Measurements from ENCODE around the gene TXNRD2. TPM values are rescaled to one million over a fixed set of nuclear protein-coding genes. Genes with fewer than 3 reads are reported as not detected.

The TXNRD2 gene
- total RNA-seq, 2 experiments from 2014 or later: 22.9 to 23.6 TPM

DNA sequence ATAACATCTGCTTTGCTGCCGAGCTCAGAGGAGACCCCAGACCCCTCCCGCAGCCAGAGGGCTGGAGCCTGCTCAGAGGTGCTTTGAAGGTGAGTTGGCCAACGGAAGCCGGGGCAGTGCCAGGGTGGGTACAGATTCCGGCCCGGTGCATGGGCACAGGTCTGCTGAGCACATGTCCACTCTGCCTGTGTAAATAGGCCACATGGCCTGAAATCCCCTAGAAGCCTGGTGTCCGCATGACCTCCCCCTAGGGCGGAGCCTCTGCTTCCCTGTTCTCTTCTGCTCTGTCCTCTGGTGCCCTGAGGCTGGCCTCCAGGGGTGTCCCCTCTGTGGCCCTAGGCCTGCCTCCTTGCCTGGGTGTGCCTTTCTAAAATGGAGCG lies 19.6 kb upstream of the TXNRD2 start:
- Mint-ChIP-seq H3K27me3 (ENCODE audit: low read depth) (no peaks in the 10 kb centered on the region), H3K4me3 (no peak overlapping the region), H3K27ac (no peak overlapping the region), H3K36me3 (ENCODE audit: low read depth) (peaks cover 6% of the 10 kb centered on the region), H3K4me1 (ENCODE audit: low read depth) (peaks cover 6% of the 10 kb centered on the region), H3K9me3 (no peaks in the 10 kb centered on the region)
- no peak for DNase-seq
- CTCF ChIA-PET: no interaction called here
- intact Hi-C loops (cut with micrococcal nuclease): no loop called here

DNA sequence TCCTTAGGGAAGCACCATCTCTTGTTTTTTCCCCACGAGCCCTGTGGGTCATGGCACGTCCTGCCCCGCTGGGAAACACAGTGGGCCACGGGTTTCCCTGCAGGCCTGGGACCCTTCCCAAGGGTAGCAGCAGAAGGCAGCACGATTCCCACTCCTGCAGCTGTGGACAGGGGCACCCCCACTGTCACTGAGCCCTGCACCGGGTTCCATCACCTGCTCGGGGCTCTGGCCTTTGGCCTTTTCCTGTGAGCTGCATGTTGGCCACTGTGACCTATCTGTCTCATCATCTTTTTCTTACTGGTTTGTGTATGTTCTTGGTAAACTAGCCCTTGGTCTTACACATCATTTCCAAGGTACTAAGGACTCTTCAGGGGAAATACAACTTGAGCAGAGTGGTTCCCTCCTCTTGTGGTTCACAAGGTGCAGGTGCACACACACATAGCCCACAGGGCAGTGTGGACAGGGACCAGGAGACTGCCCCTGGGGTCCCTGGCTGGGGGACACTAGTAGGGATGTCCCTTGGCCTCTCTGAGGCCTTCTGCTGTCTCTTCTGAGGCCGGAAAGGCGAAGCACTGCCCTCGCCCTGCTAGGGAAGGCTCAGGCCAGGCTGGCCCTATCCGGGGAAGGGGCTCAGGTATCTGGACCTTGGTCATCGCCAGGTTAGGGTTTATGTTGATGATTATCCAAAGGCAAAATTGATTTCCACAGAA lies 19.0 kb upstream of the TXNRD2 start:
- DNase-seq: no peak
- Mint-ChIP-seq H3K4me1 (ENCODE audit: low read depth) (peaks cover 8% of the 10 kb centered on the region), H3K36me3 (ENCODE audit: low read depth) (peaks cover 3% of the 10 kb centered on the region), H3K27me3 (ENCODE audit: low read depth) (no peaks in the 10 kb centered on the region), H3K27ac (no peak overlapping the region), H3K4me3 (no peak overlapping the region), H3K9me3 (no peaks in the 10 kb centered on the region)
- CTCF ChIA-PET: no interaction called here
- intact Hi-C loops (cut with micrococcal nuclease): no loop called here

DNA sequence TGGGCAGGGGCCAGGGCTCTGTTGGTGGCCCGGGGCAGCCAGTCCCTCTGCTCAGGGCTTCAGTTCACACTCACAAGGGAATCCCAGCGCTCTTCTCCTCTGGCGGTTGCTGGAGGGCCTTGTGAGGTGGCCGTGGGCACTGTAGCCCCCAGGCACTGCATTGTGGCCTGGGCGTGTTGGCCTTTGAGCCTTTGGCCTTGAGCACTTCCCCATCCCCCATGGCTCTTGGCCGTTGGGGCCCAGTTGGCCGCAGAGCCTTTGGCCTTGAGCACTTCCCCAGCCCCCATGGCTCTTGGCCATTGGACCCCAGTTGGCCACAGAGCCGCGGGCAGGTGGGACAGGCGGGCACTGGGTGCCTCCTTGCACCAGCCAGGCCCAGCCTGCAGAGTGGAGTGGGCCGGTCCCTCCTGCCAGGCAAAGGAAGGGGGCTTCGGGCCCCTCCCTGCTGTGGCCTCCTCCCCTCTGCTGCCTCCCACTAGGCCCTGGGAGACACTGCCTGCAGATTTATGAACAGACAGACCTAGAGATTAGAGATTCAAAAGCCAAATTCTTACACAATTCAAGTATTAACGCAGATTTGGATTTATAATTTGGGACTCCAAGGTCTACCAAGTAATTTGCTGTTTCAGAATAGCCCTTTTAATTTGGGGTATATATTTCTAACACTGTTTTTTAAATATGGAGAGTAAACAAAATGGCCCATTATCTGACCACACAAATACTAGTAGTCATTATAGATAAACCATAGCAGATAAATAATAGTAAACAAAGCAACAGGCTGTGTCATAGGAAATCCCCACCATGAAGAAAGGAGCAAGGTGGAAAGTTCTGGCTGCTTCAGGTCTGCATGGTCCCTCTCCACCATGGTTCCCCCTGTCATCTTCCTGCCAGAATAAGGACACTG lies 18.2 kb upstream of the TXNRD2 start:
- Mint-ChIP-seq H3K9me3 (no peaks in the 10 kb centered on the region), H3K4me3 (no peak overlapping the region), H3K27ac (no peak overlapping the region), H3K36me3 (ENCODE audit: low read depth) (peaks cover 3% of the 10 kb centered on the region), H3K27me3 (ENCODE audit: low read depth) (no peaks in the 10 kb centered on the region), H3K4me1 (ENCODE audit: low read depth) (peaks cover 12% of the 10 kb centered on the region)
- CTCF ChIA-PET: interaction anchor here (1.1 kb wide), 1 partner anchor 11 kb away, joined by 5 read pairs; no protein-coding TSS in a partner anchor
- intact Hi-C loops (cut with micrococcal nuclease): no loop called here
- no peak for DNase-seq

DNA sequence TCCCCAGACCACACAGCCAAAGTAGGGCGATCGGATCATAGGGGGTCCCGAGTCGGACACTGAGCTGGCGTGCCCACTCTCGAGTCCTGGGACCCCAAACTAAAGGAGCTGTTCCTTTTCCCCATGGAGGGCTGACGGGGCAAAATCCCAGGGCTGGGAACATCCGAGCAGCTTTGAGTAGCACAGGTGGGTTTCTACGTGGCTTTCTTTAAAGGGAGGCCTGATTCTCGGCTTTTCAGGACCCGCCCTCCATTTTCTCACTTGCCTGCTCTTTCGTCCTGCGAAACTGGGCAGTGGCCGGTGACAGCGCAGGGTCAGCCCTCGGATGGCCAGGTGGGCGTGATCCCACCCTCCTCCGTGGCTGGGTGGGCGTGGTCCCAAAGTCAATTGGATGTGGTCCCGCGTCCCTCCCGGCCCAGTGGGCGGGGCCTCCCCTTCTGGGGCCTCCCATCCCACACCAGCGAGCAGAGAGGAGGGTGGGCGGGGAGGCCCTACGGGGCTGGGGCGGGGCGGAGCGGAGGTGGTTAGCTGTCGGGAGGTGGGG lies 17.5 kb upstream of the TXNRD2 start:
- Mint-ChIP-seq H3K27me3 (ENCODE audit: low read depth) (no peaks in the 10 kb centered on the region), H3K27ac (no peak overlapping the region), H3K4me3 (no peak overlapping the region), H3K36me3 (ENCODE audit: low read depth) (peaks cover 2% of the 10 kb centered on the region), H3K4me1 (ENCODE audit: low read depth) (peaks cover 15% of the 10 kb centered on the region), H3K9me3 (no peaks in the 10 kb centered on the region)
- DNase-seq: no peak
- CTCF ChIA-PET: interaction anchor here (1.1 kb wide), 1 partner anchor 11 kb away, joined by 5 read pairs; no protein-coding TSS in a partner anchor
- intact Hi-C loops (cut with micrococcal nuclease): no loop called here

DNA sequence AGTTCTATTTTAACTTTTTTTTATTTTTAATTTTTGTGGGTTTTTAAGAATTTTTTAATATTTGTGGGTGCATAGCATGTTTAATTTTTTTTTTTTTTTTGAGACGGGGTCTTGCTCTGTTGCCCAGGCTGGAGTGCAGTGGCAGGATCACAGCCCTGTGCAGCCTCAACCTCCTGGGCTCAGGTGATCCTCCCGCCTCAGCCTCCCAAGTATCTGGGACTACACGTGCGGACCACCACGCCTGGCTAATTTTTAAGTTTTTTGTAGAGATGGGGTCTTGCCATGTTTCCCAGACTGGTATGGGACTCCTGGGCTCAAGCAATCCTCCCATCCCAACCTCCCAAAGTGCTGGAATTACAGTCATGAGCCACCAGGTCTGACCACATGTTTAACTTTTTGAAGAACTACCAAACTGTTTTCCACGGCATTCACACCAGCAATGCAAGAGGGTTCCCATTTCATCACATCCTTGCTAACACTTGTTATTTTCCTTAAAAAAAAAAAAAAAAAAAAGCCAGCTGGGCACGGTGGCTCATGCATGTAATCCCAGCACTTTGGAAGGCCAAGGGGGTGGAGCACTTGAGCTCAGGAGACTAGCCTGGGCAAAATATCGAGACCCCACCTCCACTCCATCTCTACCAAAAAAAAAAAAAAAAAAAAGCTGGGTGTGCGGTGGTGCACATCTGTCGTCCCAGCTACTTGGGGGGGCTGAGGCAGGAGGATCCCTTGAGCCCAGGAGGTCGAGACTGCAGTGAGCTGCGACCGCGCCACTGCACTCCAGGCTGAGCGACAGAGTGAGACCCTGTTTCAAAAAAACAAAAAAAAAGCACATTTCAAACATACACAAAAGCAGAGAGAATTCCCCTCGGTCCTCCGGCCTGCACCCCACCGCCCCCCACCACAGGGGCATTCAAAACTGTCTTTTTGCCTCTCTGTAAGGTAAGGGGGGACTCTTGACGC lies 16.7 kb upstream of the TXNRD2 start:
- Mint-ChIP-seq H3K36me3 (ENCODE audit: low read depth) (no peaks in the 10 kb centered on the region), H3K9me3 (no peaks in the 10 kb centered on the region), H3K4me3 (no peak overlapping the region), H3K4me1 (ENCODE audit: low read depth) (peaks cover 19% of the 10 kb centered on the region), H3K27me3 (ENCODE audit: low read depth) (no peaks in the 10 kb centered on the region), H3K27ac (no peak overlapping the region)
- intact Hi-C loops (cut with micrococcal nuclease): no loop called here
- CTCF ChIA-PET: interaction anchor here (0.7 to 1.1 kb wide), 2 partner anchors 10 to 280 kb away, joined by 3 to 5 read pairs; no protein-coding TSS in a partner anchor
- DNase-seq: no peak

DNA sequence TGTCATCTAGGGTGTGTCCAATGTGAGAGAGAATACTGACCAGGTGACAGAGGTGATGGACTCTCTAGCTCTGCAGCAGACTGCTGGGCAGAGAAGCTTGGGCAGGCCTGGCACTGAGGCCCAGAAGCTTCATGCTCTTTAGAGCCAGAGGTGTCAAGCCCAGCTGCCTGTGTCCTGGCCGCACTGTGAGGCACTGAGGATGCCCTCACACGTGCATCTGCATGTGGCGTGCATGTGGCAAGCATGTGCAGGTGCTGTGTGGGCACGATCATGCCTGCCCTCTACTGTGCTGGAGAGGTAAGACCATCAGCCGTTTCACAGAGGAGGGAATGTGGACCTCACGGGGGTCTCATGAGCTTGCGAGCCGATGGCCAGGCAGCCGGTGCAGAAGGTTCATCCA lies 15.8 kb upstream of the TXNRD2 start:
- no peak overlapping the region for H3K4me3 Mint-ChIP-seq
- H3K9me3 Mint-ChIP-seq: no peaks in the 10 kb centered on the region
- no peaks in the 10 kb centered on the region for H3K27me3 Mint-ChIP-seq (ENCODE audit: low read depth)
- CTCF ChIA-PET: no interaction called here
- peaks cover 13% of the 10 kb centered on the region for H3K4me1 Mint-ChIP-seq (ENCODE audit: low read depth)
- no peaks in the 10 kb centered on the region for H3K36me3 Mint-ChIP-seq (ENCODE audit: low read depth)
- intact Hi-C loops (cut with micrococcal nuclease): no loop called here
- no peak for DNase-seq
- H3K27ac Mint-ChIP-seq: no peak overlapping the region

DNA sequence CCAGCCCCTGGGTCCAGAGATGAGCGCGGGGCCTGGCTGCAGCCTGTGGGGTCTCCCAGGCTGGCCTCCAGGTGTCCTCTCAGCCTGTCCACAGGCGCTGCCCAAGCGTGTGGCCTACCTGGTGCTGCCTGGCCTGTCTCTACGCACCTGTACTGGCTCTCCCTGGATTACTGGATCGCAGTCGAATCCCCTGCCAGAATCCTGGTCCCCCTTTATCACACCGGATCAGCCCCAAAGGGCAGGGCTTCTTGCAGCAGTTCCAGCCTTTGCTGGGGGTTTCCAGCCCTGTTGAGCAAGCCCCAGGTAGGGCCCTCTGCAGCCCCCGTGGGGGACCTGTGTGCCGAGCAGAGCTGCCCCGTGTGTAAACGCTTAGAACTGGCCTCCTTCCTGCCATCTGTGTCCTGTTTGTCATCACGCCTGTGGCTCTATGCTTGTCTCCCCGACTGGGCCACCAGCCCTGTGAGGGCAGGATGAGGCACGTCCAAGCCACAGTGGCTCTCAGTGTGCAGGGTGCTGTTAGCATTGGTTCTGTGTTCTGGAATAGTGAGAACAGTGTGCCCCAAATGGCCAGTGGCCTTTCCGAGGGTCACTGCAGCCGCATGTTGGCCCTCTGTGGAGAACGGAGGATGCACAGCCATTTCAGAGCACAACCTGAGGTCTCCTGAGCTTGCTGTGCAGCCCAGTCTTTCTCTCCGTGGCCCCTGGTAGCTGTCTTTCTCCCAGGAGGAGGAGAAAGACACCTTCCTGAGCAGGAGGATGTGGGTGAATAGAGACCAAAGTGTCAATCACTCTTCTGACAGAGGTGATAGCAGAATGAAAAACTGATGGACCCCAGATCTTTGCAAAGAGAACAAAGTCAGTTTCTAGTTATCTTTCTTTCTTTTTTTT lies 13.9 kb upstream of the TXNRD2 start:
- intact Hi-C loops (cut with micrococcal nuclease): no loop called here
- CTCF ChIA-PET: interaction anchor here (1.0 kb wide), 1 partner anchor 15 kb away, joined by 7 read pairs; no protein-coding TSS in a partner anchor
- Mint-ChIP-seq H3K9me3 (no peaks in the 10 kb centered on the region), H3K4me1 (ENCODE audit: low read depth) (peaks cover 13% of the 10 kb centered on the region), H3K36me3 (ENCODE audit: low read depth) (peaks cover 6% of the 10 kb centered on the region), H3K27me3 (ENCODE audit: low read depth) (no peaks in the 10 kb centered on the region), H3K4me3 (no peak overlapping the region), H3K27ac (peak overlapping the region; percentile 19)
- no peak for DNase-seq

DNA sequence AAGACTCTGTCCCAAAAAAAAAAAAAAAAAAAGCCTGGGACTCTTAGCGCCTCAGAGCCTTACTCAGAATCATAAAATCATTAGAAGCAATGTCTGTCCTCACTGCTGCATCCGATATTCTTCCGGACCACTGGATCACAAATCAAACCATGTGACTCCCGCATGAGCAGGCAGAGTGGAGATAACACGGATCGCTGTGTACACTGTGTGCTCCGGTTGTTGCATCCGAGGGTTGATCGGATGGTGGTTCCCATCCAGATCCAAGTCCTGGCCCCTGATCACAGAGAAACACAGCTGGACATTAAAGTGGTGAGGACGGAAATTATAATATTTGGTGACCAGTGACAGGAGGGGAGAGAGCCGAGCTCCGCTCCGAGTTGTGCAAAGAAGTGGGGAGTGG lies 9.7 kb upstream of the TXNRD2 start:
- CTCF ChIA-PET: interaction anchor here (1.0 to 1.7 kb wide), 2 partner anchors 14 to 221 kb away, joined by 3 to 8 read pairs; no protein-coding TSS in a partner anchor
- intact Hi-C loops (cut with micrococcal nuclease): no loop called here
- Mint-ChIP-seq H3K27me3 (ENCODE audit: low read depth) (no peaks in the 10 kb centered on the region), H3K4me1 (ENCODE audit: low read depth) (peaks cover 29% of the 10 kb centered on the region), H3K4me3 (no peak overlapping the region), H3K27ac (no peak overlapping the region), H3K9me3 (no peaks in the 10 kb centered on the region), H3K36me3 (ENCODE audit: low read depth) (peaks cover 12% of the 10 kb centered on the region)
- no peak for DNase-seq

DNA sequence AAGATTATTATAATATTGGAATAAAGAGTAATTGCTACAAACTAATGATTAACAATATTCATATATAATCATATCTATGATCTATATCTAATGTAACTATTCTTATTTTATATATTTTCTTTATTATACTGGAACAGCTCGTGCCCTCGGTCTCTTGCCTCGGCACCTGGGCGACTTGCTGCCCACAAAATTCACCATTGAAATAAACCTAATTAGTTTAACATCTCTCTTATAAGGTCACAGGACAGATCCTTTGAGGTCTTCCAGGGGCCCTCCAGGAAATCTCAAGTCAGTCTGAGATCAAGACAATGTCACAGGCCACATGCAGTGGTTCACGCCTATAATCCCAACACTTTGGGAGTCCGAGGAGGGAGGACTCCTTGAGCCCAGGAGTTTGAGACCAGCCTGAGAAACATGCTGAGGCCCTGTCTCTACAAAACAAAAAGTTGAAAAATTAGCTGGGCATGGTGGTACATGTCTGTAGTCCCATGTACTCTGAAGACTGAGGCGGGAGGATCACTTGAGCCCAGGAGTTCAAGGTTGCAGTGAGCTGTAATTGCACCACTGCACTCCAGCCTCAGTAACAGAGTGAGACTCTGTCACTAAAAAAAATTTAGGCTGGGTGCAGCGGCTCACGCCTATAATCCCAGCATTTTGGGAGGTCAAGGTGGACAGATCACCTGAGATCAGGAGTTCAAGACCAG lies 6.6 kb upstream of the TXNRD2 start:
- CTCF ChIA-PET: interaction anchor here (0.6 to 2.1 kb wide), 9 partner anchors 11 to 1897 kb away, joined by 3 to 8 read pairs (median 4); no protein-coding TSS in a partner anchor
- H3K27me3 Mint-ChIP-seq (ENCODE audit: low read depth): no peaks in the 10 kb centered on the region
- H3K27ac Mint-ChIP-seq: no peak overlapping the region
- DNase-seq: no peak
- H3K9me3 Mint-ChIP-seq: no peaks in the 10 kb centered on the region
- H3K36me3 Mint-ChIP-seq (ENCODE audit: low read depth): peaks cover 12% of the 10 kb centered on the region
- H3K4me3 Mint-ChIP-seq: no peak overlapping the region
- intact Hi-C loops (cut with micrococcal nuclease): no loop called here
- H3K4me1 Mint-ChIP-seq (ENCODE audit: low read depth): peaks cover 26% of the 10 kb centered on the region

DNA sequence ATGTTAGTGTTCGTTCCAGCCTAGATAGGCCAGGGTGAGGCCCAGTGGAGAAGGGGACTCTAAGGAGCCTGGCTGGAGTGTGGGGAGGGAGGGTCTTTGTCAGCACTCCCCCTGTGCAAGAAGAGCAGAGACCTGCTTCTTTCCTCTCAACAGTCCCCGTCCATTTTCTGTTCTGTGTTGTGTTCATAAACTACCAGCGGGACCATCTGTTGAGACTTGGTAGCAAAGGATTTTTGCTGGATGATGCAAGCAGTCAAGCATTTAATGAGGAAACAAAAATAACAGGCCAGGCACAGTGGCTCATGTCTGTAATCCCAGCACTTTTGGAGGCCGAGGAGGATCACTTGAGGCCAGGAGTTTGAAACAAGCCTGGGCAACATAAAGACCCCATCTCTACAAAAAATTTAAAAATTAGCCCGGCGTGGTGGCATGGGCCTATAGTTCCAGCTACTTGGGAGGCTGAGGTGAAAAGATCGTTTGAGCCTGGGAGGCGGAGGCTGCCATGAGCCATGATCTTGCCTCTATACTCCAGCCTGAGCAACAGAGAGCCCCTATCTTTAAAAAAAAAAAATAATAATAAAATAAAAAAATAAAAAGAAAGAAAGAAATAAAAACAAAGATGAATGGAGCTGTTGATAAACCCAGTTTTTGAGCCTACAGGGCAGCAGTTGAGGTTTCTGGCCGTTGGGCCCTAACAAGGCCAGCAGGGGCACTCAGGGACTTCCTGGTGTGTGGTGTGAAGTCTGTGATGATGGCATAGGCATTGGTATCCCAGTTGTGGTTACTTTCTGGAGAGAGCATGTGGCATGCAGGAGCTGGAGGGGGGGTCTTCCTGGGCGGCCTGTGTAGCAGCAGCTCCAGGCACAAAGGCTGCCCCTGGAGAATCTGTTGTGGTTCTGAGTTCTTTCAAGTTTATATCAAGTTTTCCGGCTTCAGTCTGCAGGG lies 1.7 kb upstream of the TXNRD2 start:
- DNase-seq: peak; percentile 25
- intact Hi-C loops (cut with micrococcal nuclease): no loop called here
- H3K9me3 Mint-ChIP-seq: no peaks in the 10 kb centered on the region

More for the DNA sequence above, 1.7 kb upstream of the TXNRD2 start:
- H3K36me3 Mint-ChIP-seq (ENCODE audit: low read depth): peaks cover 12% of the 10 kb centered on the region
- no peaks in the 10 kb centered on the region for H3K27me3 Mint-ChIP-seq (ENCODE audit: low read depth)
- H3K4me1 Mint-ChIP-seq (ENCODE audit: low read depth): peaks cover 40% of the 10 kb centered on the region
- H3K4me3 Mint-ChIP-seq: peak overlapping the region; percentile 96
- CTCF ChIA-PET: interaction anchor here (0.6 to 1.6 kb wide), 7 partner anchors 9 to 186 kb away, joined by 3 to 5 read pairs (median 3); no protein-coding TSS in a partner anchor
- H3K27ac Mint-ChIP-seq: peak overlapping the region; percentile 93
